Lung microvascular endothelial cell (primary cell): ENCODE measurements around the gene ZNF664. TPM values are rescaled to one million over a fixed set of nuclear protein-coding genes. Genes with fewer than 3 reads are reported as not detected.

Experiments
- DNase-seq, 2 donors: peaks; one replicate each; pipeline versions ENCODE4 v3.0.0 to v3.0.0-alpha.2; 2010; ENCODE audit warnings: low read depth in 2 of 2
- total RNA-seq: library from RNA; depleted of rRNA; stranded (reverse); fragments of >200 nt; gene quantifications from 2 replicates; pipeline ENCODE4 v1.2.1, GENCODE V29; 2014

Gene ZNF664
- total RNA-seq, 1 donor from 2014 or later, result 40.1 TPM

- no peak for DNase-seq
These were observed 16.2 kb downstream of the ZNF664 start for GRCh38 chr12:123989168-123989567.

- peak in 1 of 2 donors; percentile 23 for DNase-seq
These were observed 16.7 kb downstream of the ZNF664 start for GRCh38 chr12:123989753-123990152.

- DNase-seq, result peak in 1 of 2 donors; percentile 13
These were observed 17.5 kb downstream of the ZNF664 start for GRCh38 chr12:123990511-123990910.

GRCh38 chr12:123991372-123991951, 18.4 kb downstream of the ZNF664 start:
- DNase-seq, result no peak

- DNase-seq, result no peak
These were observed 19.3 kb downstream of the ZNF664 start for GRCh38 chr12:123992118-123992825.

- peak in 1 of 2 donors; percentile 66 for DNase-seq
These were observed 22.2 kb downstream of the ZNF664 start for GRCh38 chr12:123995023-123995748.

- no peak for DNase-seq
These were observed 23.6 kb downstream of the ZNF664 start for GRCh38 chr12:123996581-123996980.

- DNase-seq, result no peak
These were observed 24.2 kb downstream of the ZNF664 start for GRCh38 chr12:123997033-123997822.

GRCh38 chr12:123997908-123998307, 24.9 kb downstream of the ZNF664 start:
- DNase-seq, result no peak

GRCh38 chr12:123998344-123998990, 25.5 kb downstream of the ZNF664 start:
- DNase-seq, result no peak

GRCh38 chr12:123998991-123999359, 26.0 kb downstream of the ZNF664 start:
- DNase-seq, result no peak

- no peak for DNase-seq
These were observed 27.1 kb downstream of the ZNF664 start for GRCh38 chr12:124000111-124000510.

- no peak for DNase-seq
These were observed 28.3 kb downstream of the ZNF664 start for GRCh38 chr12:124001343-124001742.

- no peak for DNase-seq
These were observed 29.1 kb downstream of the ZNF664 start for GRCh38 chr12:124002021-124002644.

GRCh38 chr12:124002654-124003053, 29.6 kb downstream of the ZNF664 start:
- no peak for DNase-seq

GRCh38 chr12:124004233-124004875, 31.3 kb downstream of the ZNF664 start:
- no peak for DNase-seq

- no peak for DNase-seq
These were observed 33.2 kb downstream of the ZNF664 start for GRCh38 chr12:124006085-124006845.

- DNase-seq, result no peak
These were observed 34.1 kb downstream of the ZNF664 start for GRCh38 chr12:124006846-124007713.
